Posterior vena cava (tissue), 2 donors: Measurements from ENCODE around the gene ACSM2A. TPM values are rescaled to one million over a fixed set of nuclear protein-coding genes. Genes with fewer than 3 reads are reported as not detected.
"Not testable (repeated sequence)": the region's sequence is repeated elsewhere in the genome, so short reads cannot be mapped to it uniquely, and the experiment has no call there.

Experiments used
- DNase-seq: peaks from one replicate; pipeline ENCODE4 v3.0.0-alpha.2; 2020; ENCODE audit warnings: low spot score
- intact Hi-C, 2 donors: fragments of 100-400 bp; cut with DNase I; formaldehyde crosslinking; loops; one replicate each; pipeline versions ENCODE4 v1.14.1 to v1.14.2; 2022 to 2023
- long read RNA-seq, 2 donors: library from polyadenylated mRNA; unstranded; transcript quantifications; one replicate each; pipeline ENCODE4 v2.0.0, GENCODE V29; 2020 to 2021
- total RNA-seq, 2 donors: library from RNA; stranded (reverse); fragmentation: NEBNext Ultra II Directional; extraction: Animal tissue kit (Norgen Biotek cat#: 25700); gene quantifications; one replicate each; pipeline ENCODE4 v1.2.1, GENCODE V29; 2021
- donor health status: DM: yes; HTN: yes; CAD: no.
- donor health status: DM: yes; HTN: yes; CAD: no.

ACSM2A gene
- not detected for total RNA-seq
- long read RNA-seq, donor 1 = 0 reads
- long read RNA-seq, donor 2 = 0 reads

- DNase-seq, intact Hi-C loops: not testable (repeated sequence)
These were observed at the start of gene ACSM2A for GRCh38 chr16:20451364-20451763. ACSM2A (plus strand) TSS chr16:20451521; CDS start chr16:20460115, 8,594 bp downstream.

GRCh38 chr16:20402651-20403050 lies 48.7 kb upstream of the ACSM2A start:
- intact Hi-C loops = no loop called here
- no peak for DNase-seq

DNA sequence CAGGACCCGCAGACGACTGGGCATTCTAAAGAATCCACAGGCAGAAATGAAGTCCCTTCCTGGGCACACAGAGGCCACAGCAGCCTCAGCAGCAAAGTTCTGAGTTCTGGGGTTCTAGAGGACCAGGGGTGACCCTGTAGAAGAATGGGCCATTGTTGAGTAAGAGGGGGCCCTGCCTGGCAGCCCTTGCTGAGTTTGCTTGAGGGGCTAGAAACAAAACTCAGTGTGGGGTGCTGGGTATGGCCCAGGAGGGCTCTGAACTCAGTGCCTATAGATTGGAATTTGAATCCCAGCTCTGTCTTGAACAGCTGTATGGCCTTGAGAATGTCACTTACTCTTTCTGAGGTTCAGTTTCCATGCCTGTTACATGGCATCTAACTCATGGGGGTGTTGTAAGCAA lies 46.7 kb upstream of the ACSM2A start, which contains the start of gene PDILT:
PDILT (minus strand) TSS at position 101 of the 400 bp plus-strand sequence. CDS start 5,437 bp downstream, outside the sequence.
- intact Hi-C loops = no loop called here
- DNase-seq = no peak

DNA sequence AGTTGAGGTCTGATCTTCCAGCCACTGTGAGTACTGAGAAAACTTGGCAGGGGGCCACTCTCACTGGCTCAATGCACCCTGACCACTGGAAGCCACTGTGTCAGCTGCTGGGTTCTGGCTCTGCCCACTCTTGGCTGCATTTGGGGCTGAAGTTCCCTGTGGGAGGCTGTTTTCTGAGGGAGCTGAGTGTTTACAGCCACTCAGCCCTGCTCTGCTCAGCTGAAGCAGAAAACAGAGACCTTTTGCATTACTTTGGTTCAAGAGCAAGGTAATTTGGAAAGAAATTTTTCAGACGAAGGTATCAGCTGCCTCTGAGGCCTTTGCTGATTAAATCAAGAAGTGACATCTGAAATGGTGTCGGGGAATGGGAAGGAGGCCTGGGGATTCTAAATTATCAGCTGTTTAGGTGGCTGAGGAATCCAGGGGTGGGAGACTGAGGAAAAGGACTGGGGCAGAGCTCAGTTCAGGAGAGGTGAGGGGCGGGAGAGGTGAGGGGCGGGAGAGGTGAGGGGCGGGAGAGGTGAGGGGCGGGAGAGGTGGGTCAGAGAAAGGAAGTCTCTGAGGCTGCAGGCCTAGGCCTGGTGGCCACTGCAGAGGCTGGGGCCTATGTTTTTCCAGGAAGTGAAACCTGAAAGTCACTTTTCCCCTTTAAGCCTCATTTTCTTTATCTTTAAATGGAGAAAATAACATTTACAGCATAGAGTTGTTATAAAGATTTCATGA lies 41.8 kb upstream of the ACSM2A start, which contains the start of gene ACSM5:
ACSM5 (plus strand) TSS at position 137 of the 723 bp plus-strand sequence. CDS start 1,951 bp downstream, outside the sequence.
- intact Hi-C loops = no loop called here
- peak; percentile 80 for DNase-seq

- no peak for DNase-seq
These were observed 41.1 kb upstream of the ACSM2A start for GRCh38 chr16:20410121-20410723.

DNA sequence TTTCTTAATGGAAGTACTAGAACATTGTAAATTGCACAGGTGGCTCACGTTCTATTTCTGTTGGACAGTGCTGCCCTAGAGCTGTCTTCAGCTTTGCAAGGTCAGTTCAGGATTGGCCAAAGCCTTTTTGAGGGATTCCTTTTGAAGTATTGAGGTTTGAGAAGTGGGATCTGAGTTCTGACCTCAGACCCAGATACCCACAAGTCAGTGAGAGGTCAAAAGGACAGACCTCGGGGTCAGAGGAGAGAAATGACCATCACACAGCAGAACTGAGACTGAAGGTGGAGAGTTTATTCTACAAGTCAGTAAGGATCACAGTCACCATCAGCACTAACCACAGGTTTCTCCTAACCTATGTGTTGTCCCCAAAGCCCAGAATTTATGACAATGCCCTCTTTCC lies 40.3 kb upstream of the ACSM2A start:
- intact Hi-C loops = no loop called here
- DNase-seq = no peak

More at GRCh38 chr16:20410121-20410723, 41.1 kb upstream of the ACSM2A start:
- intact Hi-C loops = no loop called here

DNA sequence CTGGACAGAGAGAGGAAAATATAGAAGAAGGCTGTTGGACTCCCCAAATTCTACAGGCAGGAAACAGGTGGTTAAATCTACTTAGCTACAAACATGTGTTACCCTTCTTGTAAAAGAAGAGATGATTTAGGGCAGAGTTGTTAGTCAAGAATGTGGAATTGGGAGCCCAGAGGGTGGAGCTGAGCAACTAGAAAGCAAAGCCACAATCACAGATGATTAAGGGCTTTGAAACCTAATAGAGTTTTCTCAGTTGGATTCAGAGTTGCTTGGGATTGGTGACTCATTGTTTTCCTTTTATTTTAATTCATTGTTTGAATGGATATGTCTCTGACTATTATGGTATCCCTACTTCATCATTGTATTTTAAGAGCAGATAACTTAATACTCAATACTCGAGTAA lies 35.8 kb upstream of the ACSM2A start:
- intact Hi-C loops = no loop called here
- DNase-seq = no peak

DNA sequence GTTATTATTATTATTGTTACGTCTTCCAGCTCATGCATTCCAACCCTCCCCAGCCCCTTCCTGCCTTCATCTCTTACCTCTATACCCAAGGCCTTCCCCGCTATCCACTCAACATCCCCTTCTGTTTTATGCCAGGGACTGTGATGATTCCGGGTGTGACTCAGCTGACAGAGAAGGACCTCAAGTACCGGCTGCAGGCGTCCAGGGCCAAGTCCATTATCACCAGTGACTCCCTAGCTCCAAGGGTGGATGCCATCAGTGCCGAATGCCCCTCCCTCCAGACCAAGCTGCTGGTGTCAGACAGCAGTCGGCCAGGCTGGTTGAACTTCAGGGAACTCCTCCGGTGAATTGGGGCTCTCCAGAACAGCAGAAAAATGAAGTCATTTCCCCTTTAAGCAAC lies 32.2 kb upstream of the ACSM2A start:
- DNase-seq, intact Hi-C loops: not testable (repeated sequence)

GRCh38 chr16:20421748-20422147 lies 29.6 kb upstream of the ACSM2A start:
- intact Hi-C loops, DNase-seq: not testable (repeated sequence)

- intact Hi-C loops, DNase-seq: not testable (repeated sequence)
These were observed 27.6 kb upstream of the ACSM2A start for GRCh38 chr16:20423772-20424128.

DNA sequence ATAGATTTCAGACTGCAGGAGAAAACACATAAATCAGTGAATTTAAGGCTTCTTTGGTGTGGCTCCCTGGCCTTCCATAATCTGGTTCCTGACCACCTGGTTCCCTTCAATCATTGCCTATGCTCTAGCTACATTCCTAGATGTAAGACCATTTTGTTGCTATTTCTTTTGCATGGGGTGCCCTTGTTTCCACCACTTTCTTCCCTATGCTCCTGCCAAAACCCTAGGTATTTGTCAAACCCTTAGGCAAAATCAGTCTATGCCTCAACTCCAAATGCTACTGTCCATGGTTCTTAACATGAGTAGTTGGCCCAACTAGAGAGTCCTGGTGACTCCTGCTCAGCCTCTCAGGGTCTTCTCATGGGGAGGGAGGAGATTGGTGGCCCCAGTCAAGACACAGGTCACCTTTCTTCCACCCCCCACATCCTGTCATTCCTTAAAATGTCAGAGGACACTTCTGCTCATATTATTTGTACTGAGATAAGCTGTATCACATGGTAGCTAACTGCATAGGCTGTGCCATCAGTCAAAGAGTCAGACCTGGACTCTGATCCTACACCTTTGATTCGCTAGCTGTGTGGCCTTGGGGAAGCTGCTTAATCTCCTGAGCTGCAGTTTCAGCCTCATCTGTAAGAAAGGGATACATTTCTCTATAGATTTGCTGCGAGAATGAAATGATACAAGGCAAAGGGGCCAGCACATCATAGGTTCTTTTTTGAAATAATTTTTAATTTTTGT lies 27.0 kb upstream of the ACSM2A start:
- intact Hi-C loops = no loop called here
- DNase-seq = no peak

- intact Hi-C loops = not testable (repeated sequence)
These were observed 23.9 kb upstream of the ACSM2A start for GRCh38 chr16:20427401-20427797.

DNA sequence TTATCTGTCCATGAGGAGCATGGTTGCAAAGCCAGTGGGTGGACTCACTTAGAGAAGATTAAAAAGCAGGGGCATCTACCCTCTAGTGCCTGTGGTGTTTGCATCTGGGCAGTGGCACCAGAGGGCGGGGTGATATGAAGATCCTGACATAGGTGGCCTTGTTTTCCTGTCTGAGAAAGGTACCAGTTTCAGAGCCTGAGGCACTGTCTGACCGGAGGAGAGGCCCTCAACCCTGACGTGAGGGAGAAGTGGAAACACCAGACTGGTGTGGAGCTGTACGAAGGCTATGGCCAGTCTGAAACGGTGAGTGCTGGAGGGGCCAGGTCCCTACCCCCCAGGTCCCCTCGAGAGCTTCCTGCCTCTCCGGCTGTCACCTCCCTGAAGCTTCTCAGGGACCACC lies 21.8 kb upstream of the ACSM2A start:
- DNase-seq, intact Hi-C loops: not testable (repeated sequence)

More at GRCh38 chr16:20427401-20427797, 23.9 kb upstream of the ACSM2A start:
- not testable (repeated sequence) for DNase-seq

GRCh38 chr16:20430480-20430879 lies 20.8 kb upstream of the ACSM2A start:
- intact Hi-C loops, DNase-seq: not testable (repeated sequence)

DNA sequence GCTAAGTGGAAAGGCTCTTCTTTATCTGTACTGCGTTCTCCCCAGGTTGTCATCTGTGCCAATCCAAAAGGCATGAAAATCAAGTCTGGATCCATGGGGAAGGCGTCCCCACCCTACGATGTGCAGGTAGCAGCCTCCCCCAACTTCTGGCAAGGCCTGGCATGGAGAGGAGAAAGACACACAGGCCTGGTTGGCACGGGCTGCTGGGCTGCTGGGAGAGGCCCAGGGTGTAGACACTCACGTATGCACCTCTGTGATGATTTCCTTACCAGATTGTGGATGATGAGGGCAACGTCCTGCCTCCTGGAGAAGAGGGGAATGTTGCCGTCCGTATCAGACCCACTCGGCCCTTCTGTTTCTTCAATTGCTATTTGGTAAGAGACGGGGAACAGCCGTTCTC lies 20.4 kb upstream of the ACSM2A start:
- no peak for DNase-seq
- intact Hi-C loops = no loop called here

GRCh38 chr16:20438950-20439349 lies 12.4 kb upstream of the ACSM2A start:
- intact Hi-C loops, DNase-seq: not testable (repeated sequence)

- intact Hi-C loops, DNase-seq: not testable (repeated sequence)
These were observed 11.5 kb upstream of the ACSM2A start for GRCh38 chr16:20439820-20440231.

- intact Hi-C loops, DNase-seq: not testable (repeated sequence)
These were observed 10.6 kb upstream of the ACSM2A start for GRCh38 chr16:20440731-20441130.

DNA sequence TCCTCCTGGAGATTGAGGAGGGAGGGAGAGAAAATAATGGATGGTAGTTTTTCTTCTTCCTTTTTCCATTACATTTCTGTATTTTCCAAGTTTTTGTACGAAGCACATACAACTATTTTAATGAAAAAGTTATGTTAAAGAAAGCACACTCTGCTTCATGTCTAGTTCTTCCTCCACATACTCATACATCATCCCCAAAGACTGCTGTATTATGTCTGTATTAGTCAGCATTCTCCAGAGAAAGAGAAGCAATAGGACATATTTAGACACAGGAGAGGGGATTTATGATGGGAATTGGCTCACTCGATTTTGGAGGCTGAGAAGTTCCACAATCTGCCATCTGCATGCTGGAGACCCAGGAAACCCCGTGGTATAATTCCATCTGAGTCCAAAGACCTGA lies 10.1 kb upstream of the ACSM2A start:
- intact Hi-C loops = no loop called here
- DNase-seq = no peak

- intact Hi-C loops, DNase-seq: not testable (repeated sequence)
These were observed 9.5 kb upstream of the ACSM2A start for GRCh38 chr16:20441859-20442258.
